Vagina (tissue), 2 donors: ENCODE measurements around the gene PLAC1.

Experiments
- POLR2A ChIP-seq, 2 donors: fragments of 450-650 bp; IDR thresholded peaks; one replicate each; pipeline ENCODE4 v1.6.1; 2017; ENCODE audit warnings: antibody characterized with exemption in 2 of 2, mild to moderate bottlenecking in 2 of 2, moderate library complexity in 2 of 2
- POLR2AphosphoS5 ChIP-seq, 2 donors: sonication (generic); formaldehyde crosslinking; IDR thresholded peaks; one replicate each; pipeline ENCODE4 v1.9.0; 2017; ENCODE audit warnings: antibody characterized with exemption in 2 of 2, mild to moderate bottlenecking in 2 of 2, low read depth in 1 of 2; ENCODE audit not compliant: insufficient read depth in 1 of 2
- TF ChIP-seq, protein P1 (sequence below), 3 experiments: fragments of 450-650 bp in 2 of 3; fragments of 200-600 bp in 1 of 3; sonication (generic) in 1 of 3; IDR thresholded peaks; one replicate each; pipeline ENCODE4 v1.5.1; 2017 to 2019; ENCODE audit warnings: antibody characterized with exemption in 3 of 3, mild to moderate bottlenecking in 2 of 3, moderate library complexity in 2 of 3

DNA sequence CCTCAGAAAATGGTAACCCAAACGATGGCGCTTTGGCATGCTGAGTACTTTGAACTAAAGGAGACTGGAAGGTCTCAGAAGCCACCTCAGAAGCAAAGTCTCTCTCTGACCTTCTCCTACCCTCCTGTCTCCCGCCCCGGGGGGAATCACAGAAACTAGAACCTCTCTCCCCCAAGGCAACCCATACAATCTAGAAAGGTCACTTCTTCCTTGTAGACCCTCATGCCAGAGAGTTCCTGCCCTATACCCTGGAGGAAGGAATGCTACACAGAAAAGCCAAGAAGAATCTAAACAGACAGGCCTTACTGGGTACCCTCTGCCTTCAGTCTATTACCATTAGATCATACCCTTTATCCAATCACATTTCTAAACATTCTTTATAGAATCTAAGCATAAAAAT, 8.5 kb downstream of the PLAC1 start:
- TF ChIP-seq, protein P1, sequence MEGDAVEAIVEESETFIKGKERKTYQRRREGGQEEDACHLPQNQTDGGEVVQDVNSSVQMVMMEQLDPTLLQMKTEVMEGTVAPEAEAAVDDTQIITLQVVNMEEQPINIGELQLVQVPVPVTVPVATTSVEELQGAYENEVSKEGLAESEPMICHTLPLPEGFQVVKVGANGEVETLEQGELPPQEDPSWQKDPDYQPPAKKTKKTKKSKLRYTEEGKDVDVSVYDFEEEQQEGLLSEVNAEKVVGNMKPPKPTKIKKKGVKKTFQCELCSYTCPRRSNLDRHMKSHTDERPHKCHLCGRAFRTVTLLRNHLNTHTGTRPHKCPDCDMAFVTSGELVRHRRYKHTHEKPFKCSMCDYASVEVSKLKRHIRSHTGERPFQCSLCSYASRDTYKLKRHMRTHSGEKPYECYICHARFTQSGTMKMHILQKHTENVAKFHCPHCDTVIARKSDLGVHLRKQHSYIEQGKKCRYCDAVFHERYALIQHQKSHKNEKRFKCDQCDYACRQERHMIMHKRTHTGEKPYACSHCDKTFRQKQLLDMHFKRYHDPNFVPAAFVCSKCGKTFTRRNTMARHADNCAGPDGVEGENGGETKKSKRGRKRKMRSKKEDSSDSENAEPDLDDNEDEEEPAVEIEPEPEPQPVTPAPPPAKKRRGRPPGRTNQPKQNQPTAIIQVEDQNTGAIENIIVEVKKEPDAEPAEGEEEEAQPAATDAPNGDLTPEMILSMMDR (IDR thresholded peaks at IDR 0.05) = no peak
- TF ChIP-seq POLR2A (IDR thresholded peaks at IDR 0.05) (no peak), POLR2AphosphoS5 (IDR thresholded peaks at IDR 0.05; ENCODE audit: insufficient read depth in 1 of 2, low read depth in 1 of 2) (no peak)
